ENCODE results near the gene FAM217B. TPM values are rescaled to one million over a fixed set of nuclear protein-coding genes. Genes with fewer than 3 reads are reported as not detected.

FAM217B gene
- polyA plus RNA-seq, 3 donors: 1.5 to 3.8 (median 2.4) TPM

DNA sequence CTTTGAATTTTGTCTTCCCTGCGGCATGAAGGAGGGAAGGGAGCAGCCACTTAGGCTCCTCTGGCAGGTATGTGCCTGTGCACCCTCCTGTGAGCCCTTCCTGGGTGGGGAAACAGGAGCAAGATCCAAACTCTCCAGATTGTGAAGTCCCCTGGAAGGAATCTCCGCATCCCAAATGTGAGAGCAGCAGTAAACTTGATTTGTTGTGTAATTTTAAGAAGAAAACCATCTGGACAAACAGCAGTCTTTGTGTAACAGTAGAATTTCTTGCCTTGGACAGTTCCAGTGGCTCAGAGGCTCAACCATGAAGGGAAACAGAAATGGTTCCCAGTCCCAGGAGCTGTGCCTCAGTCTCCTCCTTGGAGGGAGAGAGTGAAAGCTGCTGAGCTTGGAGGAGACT lies 57.7 kb downstream of the FAM217B start:
- 89 to 92% (median 89%) methylated on average over 2 of the region's 2 CpGs for WGBS, 3 donors
- no peak overlapping the region for H3K27ac ChIP-seq (ENCODE audit: low read depth, low read length)

Other genes with a start within 250 kb of the FAM217B start
- 1 to 10 TPM; 1.0 to 8.1 (median 1.2) TPM for gene SYCP2, start 6.8 kb upstream of the FAM217B start, polyA plus RNA-seq
- gene PPP1R3D, start 84 bp upstream of the FAM217B start, polyA plus RNA-seq: 1 to 10 TPM; 2.6 to 3.6 (median 3.4) TPM
- 1 to 10 TPM in 1 of 3 donors, under 1 TPM in 2; 0.22 to 1.2 (median 0.45) TPM for gene CDH26, start 18.0 kb downstream of the FAM217B start, polyA plus RNA-seq